Bronchial smooth muscle cell (primary cell): ENCODE results near the gene ELF3. TPM values are rescaled to one million over a fixed set of nuclear protein-coding genes. Genes with fewer than 3 reads are reported as not detected.

Experiments
- total RNA-seq: library from RNA; depleted of rRNA; stranded (reverse); fragments of >200 nt; gene quantifications from 2 replicates; pipeline ENCODE4 v1.2.1, GENCODE V29; 2014

ELF3 gene
- total RNA-seq: under 0.01 and 0.17 TPM in 2 replicates

DNA sequence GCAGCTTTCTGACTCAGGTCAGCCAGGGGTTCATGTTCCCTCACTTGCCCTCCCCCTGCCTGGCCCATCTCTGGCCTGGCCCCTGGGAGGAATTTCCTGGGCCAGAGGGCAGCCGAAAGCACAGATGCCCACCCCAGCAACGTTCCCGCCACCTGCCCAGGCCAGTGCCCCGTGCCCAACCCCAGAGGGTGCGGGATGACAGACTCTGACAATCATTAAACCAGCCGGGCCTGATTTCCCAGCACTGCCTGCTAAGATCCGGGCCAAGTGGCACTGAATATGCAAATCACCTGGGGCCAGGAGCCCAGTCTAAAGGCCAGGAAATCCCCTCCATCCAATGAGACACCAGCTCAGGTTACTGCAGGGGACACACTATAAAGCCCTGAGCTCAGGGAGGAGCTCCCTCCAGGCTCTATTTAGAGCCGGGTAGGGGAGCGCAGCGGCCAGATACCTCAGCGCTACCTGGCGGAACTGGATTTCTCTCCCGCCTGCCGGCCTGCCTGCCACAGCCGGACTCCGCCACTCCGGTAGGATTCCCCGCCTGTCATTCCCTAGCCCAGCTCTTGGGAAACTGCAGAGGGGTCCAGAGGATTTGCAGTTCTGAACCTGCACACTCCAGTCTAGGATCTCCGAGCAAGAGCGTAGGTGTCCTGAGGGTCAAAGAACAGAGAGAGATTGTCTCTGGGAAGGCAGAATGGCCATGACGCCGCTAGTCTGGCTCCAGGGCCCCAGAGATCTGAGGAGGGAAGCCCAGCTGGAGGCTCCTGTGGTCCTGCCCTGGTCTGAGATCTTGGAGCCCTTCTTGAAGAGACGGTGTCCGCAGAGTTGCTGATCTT is at the start of gene ELF3:
Gene ELF3, plus strand, starts transcription at position 408 of the 836 bp plus-strand sequence. CDS start 550 bp downstream, outside the sequence.

DNA sequence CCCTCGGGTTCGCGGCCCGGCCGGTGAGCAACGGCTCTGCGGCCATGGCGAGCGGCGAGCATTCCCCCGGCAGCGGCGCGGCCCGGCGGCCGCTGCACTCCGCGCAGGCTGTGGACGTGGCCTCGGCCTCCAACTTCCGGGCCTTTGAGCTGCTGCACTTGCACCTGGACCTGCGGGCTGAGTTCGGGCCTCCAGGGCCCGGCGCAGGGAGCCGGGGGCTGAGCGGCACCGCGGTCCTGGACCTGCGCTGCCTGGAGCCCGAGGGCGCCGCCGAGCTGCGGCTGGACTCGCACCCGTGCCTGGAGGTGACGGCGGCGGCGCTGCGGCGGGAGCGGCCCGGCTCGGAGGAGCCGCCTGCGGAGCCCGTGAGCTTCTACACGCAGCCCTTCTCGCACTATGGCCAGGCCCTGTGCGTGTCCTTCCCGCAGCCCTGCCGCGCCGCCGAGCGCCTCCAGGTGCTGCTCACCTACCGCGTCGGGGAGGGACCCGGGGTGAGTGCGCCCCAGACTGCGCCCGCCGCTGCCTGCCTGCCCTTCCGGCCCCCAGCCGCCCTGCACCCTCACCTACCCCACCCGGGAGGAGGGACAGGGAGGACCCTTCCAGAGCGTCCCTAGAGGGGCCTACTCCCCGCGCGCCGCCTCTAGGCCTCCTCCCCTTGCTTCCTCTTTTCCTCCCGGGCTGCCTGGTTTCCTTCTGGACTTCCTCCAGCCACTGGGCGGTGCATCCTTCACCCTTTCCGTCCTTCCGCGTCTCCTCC is 27.6 kb upstream of the ELF3 start, which contains the start of gene RNPEP:
Gene RNPEP, plus strand, starts transcription at position 26 of the 757 bp plus-strand sequence. Its CDS starts 19 bp downstream, at position 45.

Other genes with a start within 250 kb of the ELF3 start
- 18.6 and 20.3 TPM in 2 replicates for gene IPO9, start 181.4 kb upstream of the ELF3 start, total RNA-seq
- gene SHISA4, start 121.7 kb upstream of the ELF3 start, total RNA-seq: 10.1 and 14.3 TPM in 2 replicates
- 3.5 and 11.8 TPM in 2 replicates for gene LMOD1, start 64.0 kb upstream of the ELF3 start, total RNA-seq
- gene TIMM17A, start 55.1 kb upstream of the ELF3 start, total RNA-seq: 28.7 and 44.0 TPM in 2 replicates
- 33.3 and 43.0 TPM in 2 replicates for gene RNPEP, start 27.9 kb upstream of the ELF3 start, total RNA-seq
- gene GPR37L1, start 112.3 kb downstream of the ELF3 start, total RNA-seq: under 0.01 TPM in 1 of 2 replicates, not detected in the other
- 11.8 and 13.5 TPM in 2 replicates for gene ARL8A, start 134.2 kb downstream of the ELF3 start, total RNA-seq
- not detected in 2 replicates for gene PTPN7, start 150.0 kb downstream of the ELF3 start, total RNA-seq
- gene LGR6, start 183.2 kb downstream of the ELF3 start, total RNA-seq: not detected in 2 replicates